A549 (cell line): Measurements from ENCODE around the gene DSCAM. TPM values are rescaled to one million over a fixed set of nuclear protein-coding genes. Genes with fewer than 3 reads are reported as not detected.

Experiments
- ATAC-seq, 2 experiments: fragments of 200-7000 bp in 1 of 2; fragments of >200 bp in 1 of 2; cut with Nextera tagmentation in 1 of 2; cut with Tn5 transposase in 1 of 2; 3 replicates each; pipeline versions ENCODE4 v1.8.0 to v1.9.1; 2018 to 2020; ENCODE audit warnings: mild to moderate bottlenecking in 1 of 2, moderate library complexity in 1 of 2
- CTCF ChIA-PET: fragments of 300-600 bp; sonication (Branson Sonifier 250); formaldehyde crosslinking; extraction: SDS; loops from one replicate; lab custom pipeline; 2021; ENCODE audit warnings: antibody characterized with exemption, inconsistent platforms; lab: Yijun Ruan, JAX
- POLR2A ChIA-PET: fragments of 350-600 bp; formaldehyde crosslinking; extraction: SDS; loops from one replicate; lab custom pipeline; 2021; ENCODE audit warnings: antibody characterized with exemption, inconsistent platforms; lab: Yijun Ruan, JAX
- DNase-seq, 2 experiments: peaks; one replicate each; pipeline versions ENCODE4 v3.0.0 to v3.0.0-alpha.2; 2011 to 2016; ENCODE audit warnings: low read depth in 1 of 2, low spot score in 1 of 2
- FAIRE-seq: peaks from 2 replicates; lab custom pipeline; 2011; peaks lifted over from hg19 to GRCh38; lab: Jason Lieb, UNC
- H3K27ac ChIP-seq, 2 experiments: fragments of >200 bp; sonication (Bioruptor Twin); formaldehyde crosslinking; 3 replicates each; pipeline ENCODE4 v1.5.1; 2016 to 2017
- H3K4me1 ChIP-seq: fragments of >200 bp; sonication (Bioruptor Twin); formaldehyde crosslinking; 3 replicates; pipeline ENCODE4 v1.6.1; 2016
- H3K4me2 ChIP-seq: fragments of >200 bp; sonication (Bioruptor Twin); formaldehyde crosslinking; 3 replicates; pipeline ENCODE4 v1.6.1; 2016
- H3K4me3 ChIP-seq: fragments of >200 bp; sonication (Bioruptor Twin); formaldehyde crosslinking; 3 replicates; pipeline ENCODE4 v1.5.1; 2016
- H3K9me3 ChIP-seq: fragments of >200 bp; sonication (Bioruptor Twin); formaldehyde crosslinking; 3 replicates; pipeline ENCODE4 v1.6.1; 2016
- ATOH8 ChIP-seq: fragments of 250-450 bp; sonication (Bioruptor Pico); IDR thresholded peaks from 2 replicates; pipeline ENCODE4 v1.5.0; 2020; ENCODE audit warnings: low read depth, mild to moderate bottlenecking, moderate library complexity
- BHLHE40 ChIP-seq: IDR thresholded peaks from 2 replicates; pipeline ENCODE4 v1.6.1; 2012; ENCODE audit warnings: low read depth, low read length, inconsistent platforms
- CEBPB ChIP-seq, 2 experiments: fragments of >200 bp in 1 of 2; sonication (Bioruptor Twin) in 1 of 2; formaldehyde crosslinking in 1 of 2; IDR thresholded peaks; 2 replicates each; pipeline ENCODE4 v1.6.1; 2012 to 2016
- CHD2 ChIP-seq: fragments of 150-350 bp; IDR thresholded peaks from 2 replicates; pipeline ENCODE4 v1.6.1; 2014; ENCODE audit warnings: low read length; ENCODE audit not compliant: partially characterized antibody
- FOSB ChIP-seq: fragments of 250-450 bp; sonication (Bioruptor Pico); IDR thresholded peaks from 2 replicates; pipeline ENCODE4 v1.5.0; 2020; ENCODE audit warnings: mild to moderate bottlenecking, moderate library complexity
- FOSL2 ChIP-seq, 2 experiments: fragments of 450-650 bp in 1 of 2; fragments of >200 bp in 1 of 2; sonication (Bioruptor Twin) in 1 of 2; formaldehyde crosslinking; IDR thresholded peaks; 2 replicates each; pipeline versions ENCODE4 v1.5.0 to v1.6.1; 2016 to 2020; ENCODE audit warnings: mild to moderate bottlenecking in 1 of 2, moderate library complexity in 1 of 2
- GATA3 ChIP-seq: IDR thresholded peaks from 2 replicates; pipeline ENCODE4 v1.6.1; 2012; ENCODE audit warnings: borderline replicate concordance
- HEYL ChIP-seq: fragments of 250-450 bp; sonication (Bioruptor Pico); IDR thresholded peaks from 2 replicates; pipeline ENCODE4 v1.8.0; 2021; ENCODE audit warnings: mild to moderate bottlenecking, moderate library complexity
- JUNB ChIP-seq: fragments of >200 bp; sonication (Bioruptor Twin); formaldehyde crosslinking; IDR thresholded peaks from 2 replicates; pipeline ENCODE4 v1.6.1; 2016
- MAFK ChIP-seq: fragments of 450-650 bp; IDR thresholded peaks from 2 replicates; pipeline ENCODE4 v1.6.1; 2014; ENCODE audit not compliant: partially characterized antibody
- NPAS2 ChIP-seq: fragments of 250-450 bp; sonication (Bioruptor Pico); IDR thresholded peaks from 2 replicates; pipeline ENCODE4 v1.8.0; 2022; ENCODE audit warnings: mild to moderate bottlenecking, moderate library complexity, borderline replicate concordance
- PHF8 ChIP-seq: fragments of 200-600 bp; sonication (generic); IDR thresholded peaks from 2 replicates; pipeline ENCODE4 v1.6.1; 2016; ENCODE audit warnings: low read depth, mild to moderate bottlenecking, antibody characterized with exemption, moderate library complexity, borderline replicate concordance
- RAD21 ChIP-seq, 2 experiments: fragments of >200 bp in 1 of 2; sonication (Bioruptor Twin) in 1 of 2; formaldehyde crosslinking in 1 of 2; IDR thresholded peaks in 1 of 2; conservative IDR thresholded peaks in 1 of 2; 2 replicates in 1 of 2; 3 replicates in 1 of 2; pipeline ENCODE4 v1.6.1; 2012 to 2018; ENCODE audit warnings: inconsistent platforms in 1 of 2
- RNF2 ChIP-seq: fragments of 200-600 bp; sonication (generic); IDR thresholded peaks from 2 replicates; pipeline ENCODE4 v1.6.1; 2016; ENCODE audit warnings: low read depth, mild to moderate bottlenecking, antibody characterized with exemption, moderate library complexity, borderline replicate concordance
- SREBF2 ChIP-seq: fragments of 450-650 bp; IDR thresholded peaks from 2 replicates; pipeline ENCODE4 v1.6.1; 2014; ENCODE audit warnings: mild to moderate bottlenecking, moderate library complexity
- TFCP2L1 ChIP-seq: fragments of 250-450 bp; sonication (Bioruptor Pico); IDR thresholded peaks from 2 replicates; pipeline ENCODE4 v1.5.0; 2021; ENCODE audit warnings: mild to moderate bottlenecking
- TP53 ChIP-seq: fragments of 250-450 bp; sonication (Bioruptor Pico); IDR thresholded peaks from 2 replicates; pipeline ENCODE4 v1.5.0; 2021; ENCODE audit warnings: mild to moderate bottlenecking, moderate library complexity
- ZNF302 ChIP-seq: fragments of 250-450 bp; sonication (Bioruptor Pico); IDR thresholded peaks from 2 replicates; pipeline ENCODE4 v1.9.0; 2021; ENCODE audit warnings: inconsistent platforms, mild to moderate bottlenecking, moderate library complexity
- WGBS: methylation state at CpG from one replicate; pipeline ENCODE4 v1.1.6; 2017; ENCODE audit errors: missing lambda C conversion rate; 5-methylcytosine and 5-hydroxymethylcytosine counted together
- polyA plus RNA-seq, 4 experiments: library from polyadenylated mRNA; depleted of rRNA in 3 of 4; stranded (reverse); fragments of >200 nt; fragmentation: RNase III in 1 of 4; extraction: RNeasy Plus Mini Kit Qiagen cat#74134 plus additional on column Dnase treatment in 1 of 4; gene quantifications; 2 replicates in 3 of 4; 3 replicates in 1 of 4; pipeline ENCODE4 v1.2.3, GENCODE V29; 2011 to 2017
- small RNA-seq, 6 experiments: library from RNA; depleted of rRNA; stranded (forward); fragments of <200 nt; gene quantifications; one replicate each; pipeline ENCODE3, GENCODE V24; 2012
- TF ChIP-seq, protein P1 (sequence below): fragments of >200 bp; sonication (Bioruptor Twin); formaldehyde crosslinking; IDR thresholded peaks from 2 replicates; pipeline ENCODE4 v1.6.1; 2016
- TF ChIP-seq, protein P2 (sequence below): IDR thresholded peaks from 2 replicates; pipeline ENCODE4 v1.6.1; 2012; ENCODE audit warnings: low read depth, borderline replicate concordance

The DSCAM gene
- polyA plus RNA-seq, 2 of the 4 experiments (the other 2 are of a cell fraction), result not detected

- Histone ChIP-seq H3K4me2 (no peak overlapping the region), H3K9me3 (no peaks in the 10 kb centered on the region; the same call in 2 of the 3 replicates), H3K4me1 (no peaks in the 10 kb centered on the region), H3K4me3 (no peak overlapping the region), H3K27ac (no peak overlapping the region)
- no peak for ATAC-seq
- no peak for FAIRE-seq
- WGBS, result 0% methylated on average over 1 of the region's 1 CpG
- POLR2A ChIA-PET, result no interaction called here
- no peak for DNase-seq
- TF ChIP-seq FOSB (CRISPR knock-in tag), result no peak
- TF ChIP-seq JUNB, result no peak
- TF ChIP-seq PHF8, result no peak
- TF ChIP-seq RAD21 (conservative IDR thresholded peaks at IDR 0.05 in 1 of 2, IDR thresholded peaks at IDR 0.05 in 1 of 2), result no peak
- TF ChIP-seq TFCP2L1 (CRISPR knock-in tag), result no peak
- TF ChIP-seq, protein P1, sequence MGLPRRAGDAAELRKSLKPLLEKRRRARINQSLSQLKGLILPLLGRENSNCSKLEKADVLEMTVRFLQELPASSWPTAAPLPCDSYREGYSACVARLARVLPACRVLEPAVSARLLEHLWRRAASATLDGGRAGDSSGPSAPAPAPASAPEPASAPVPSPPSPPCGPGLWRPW, result no peak
- TF ChIP-seq CEBPB (IDR thresholded peaks at IDR 0.05), result no peak
- TF ChIP-seq FOSL2 (IDR thresholded peaks at IDR 0.05), result no peak
- no peak for TF ChIP-seq FOSL2 (CRISPR knock-in tag; IDR thresholded peaks at IDR 0.05)
- no peak for TF ChIP-seq ZNF302 (CRISPR knock-in tag)
- CTCF ChIA-PET, result no interaction called here
Observed at GRCh38 chr21:39965026-39965425, 881.9 kb downstream of the DSCAM start.

DNA sequence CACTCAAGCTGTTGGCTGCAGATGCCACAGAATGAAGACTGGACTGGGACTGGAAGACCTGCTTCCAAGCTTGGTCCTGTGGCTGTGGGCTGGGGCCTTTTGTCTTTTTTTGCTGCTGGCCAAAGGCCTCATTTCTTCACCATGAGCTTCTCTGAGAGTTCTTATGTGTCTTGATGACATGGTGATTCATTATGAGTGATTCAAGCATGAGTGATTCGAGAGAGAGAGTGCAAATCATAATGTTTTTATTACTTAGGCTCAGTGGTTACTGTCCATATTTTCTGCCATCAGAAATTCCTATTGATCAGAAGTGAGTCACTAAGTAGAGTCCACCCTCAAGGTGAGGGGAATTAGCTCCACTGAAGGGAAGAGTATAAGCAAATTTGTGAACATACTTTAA is 885.7 kb downstream of the DSCAM start:
- H3K27ac ChIP-seq, result no peak overlapping the region
- DNase-seq (no peak), FAIRE-seq (no peak)
- H3K9me3 ChIP-seq, result no peaks in the 10 kb centered on the region; the same call in 2 of the 3 replicates
- H3K4me1 ChIP-seq, result no peaks in the 10 kb centered on the region
- CTCF ChIA-PET, result interaction anchor here (0.6 kb wide), 1 partner anchor 270 kb away, joined by 3 read pairs; no protein-coding TSS in a partner anchor
- TF ChIP-seq TP53 (CRISPR knock-in tag) (no peak), HEYL (no peak), BHLHE40 (no peak), MAFK (no peak), SREBF2 (no peak), PHF8 (no peak), NPAS2 (CRISPR knock-in tag) (no peak), RNF2 (no peak), ZNF302 (CRISPR knock-in tag) (no peak), ATOH8 (CRISPR knock-in tag) (no peak), CHD2 (no peak), GATA3 (no peak)
- TF ChIP-seq, protein P2, sequence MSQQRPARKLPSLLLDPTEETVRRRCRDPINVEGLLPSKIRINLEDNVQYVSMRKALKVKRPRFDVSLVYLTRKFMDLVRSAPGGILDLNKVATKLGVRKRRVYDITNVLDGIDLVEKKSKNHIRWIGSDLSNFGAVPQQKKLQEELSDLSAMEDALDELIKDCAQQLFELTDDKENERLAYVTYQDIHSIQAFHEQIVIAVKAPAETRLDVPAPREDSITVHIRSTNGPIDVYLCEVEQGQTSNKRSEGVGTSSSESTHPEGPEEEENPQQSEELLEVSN, result no peak
- TF ChIP-seq, all 56 proteins: peak for 0
- WGBS, result 0% methylated on average over 1 of the region's 1 CpG
- Histone ChIP-seq H3K4me2 (no peak overlapping the region), H3K4me3 (no peak overlapping the region)
- ATAC-seq, result no peak
- POLR2A ChIA-PET, result no interaction called here

Small RNA genes lying within 50 kb of the gene (small RNA-seq; reads per million reads assigned to genes)
- gene MIR4760 (0 reads per million in 6 experiments), gene RF00432 (0 to 2.1 (median 0) reads per million in 6 experiments)
